DOHH2 (cell line): Measurements from ENCODE around the gene LRRC4C.

Experiments used
- H3F3A ChIP-seq: fragments of 200-600 bp; sonication (generic), shearing (Covaris generic); 2 replicates; pipeline ENCODE4 v1.6.0; 2016; ENCODE audit warnings: antibody characterized with exemption, mild to moderate bottlenecking; ENCODE audit not compliant: control insufficient read depth, insufficient read depth
- H3K27ac ChIP-seq: fragments of 200-600 bp; sonication (generic); 2 replicates; pipeline ENCODE4 v1.5.1; 2014; ENCODE audit warnings: low read depth, mild to moderate bottlenecking, low read length, moderate library complexity
- H3K27me3 ChIP-seq: fragments of 200-600 bp; sonication (generic); 2 replicates; pipeline ENCODE4 v1.6.1; 2014; ENCODE audit warnings: mild to moderate bottlenecking, low read length, mixed read lengths; ENCODE audit not compliant: control insufficient read depth
- H3K36me3 ChIP-seq: fragments of 200-600 bp; sonication (generic); 2 replicates; pipeline ENCODE4 v1.6.1; 2014; ENCODE audit warnings: mild to moderate bottlenecking, low read length, moderate library complexity, mixed read lengths; ENCODE audit not compliant: control insufficient read depth
- H3K4me1 ChIP-seq: fragments of 200-600 bp; sonication (generic); 2 replicates; pipeline ENCODE4 v1.6.1; 2014; ENCODE audit warnings: mild to moderate bottlenecking, low read length, mixed read lengths; ENCODE audit not compliant: control insufficient read depth
- H3K4me2 ChIP-seq: fragments of 200-600 bp; sonication (generic); 2 replicates; pipeline ENCODE4 v1.6.0; 2014; ENCODE audit warnings: mild to moderate bottlenecking, low read length, moderate library complexity
- H3K4me3 ChIP-seq: fragments of 200-600 bp; sonication (generic); 2 replicates; pipeline ENCODE4 v1.5.1; 2014; ENCODE audit warnings: mild to moderate bottlenecking, low read length, mixed read lengths
- H3K79me2 ChIP-seq: fragments of 200-600 bp; sonication (generic); 2 replicates; pipeline ENCODE4 v1.6.1; 2014; ENCODE audit warnings: mild to moderate bottlenecking, low read length, mixed read lengths; ENCODE audit not compliant: control insufficient read depth
- H3K9me2 ChIP-seq: fragments of 200-600 bp; sonication (generic); replicated peaks from 2 replicates; pipeline ENCODE4 v1.6.1; 2014; ENCODE audit warnings: mild to moderate bottlenecking, low read length, mixed read lengths; ENCODE audit not compliant: control insufficient read depth
- H3K9me3 ChIP-seq: fragments of 200-600 bp; sonication (generic); 2 replicates; pipeline ENCODE4 v1.6.1; 2014; ENCODE audit warnings: antibody characterized with exemption, low read length, mixed read lengths; ENCODE audit not compliant: control insufficient read depth, insufficient read depth
- H4K20me1 ChIP-seq: fragments of 200-600 bp; sonication (generic); 2 replicates; pipeline ENCODE4 v1.6.0; 2014; ENCODE audit warnings: low read depth, mild to moderate bottlenecking, antibody characterized with exemption, low read length, moderate library complexity; ENCODE audit not compliant: control insufficient read depth, insufficient read depth
- CTCF ChIP-seq: fragments of 200-600 bp; sonication (generic); IDR thresholded peaks from one replicate; pipeline ENCODE4 v1.5.1; 2014; ENCODE audit warnings: antibody characterized with exemption, mild to moderate bottlenecking, low read depth, low read length; ENCODE audit not compliant: poor library complexity, severe bottlenecking
- EZH2phosphoT487 ChIP-seq: fragments of 200-600 bp; sonication (generic); IDR thresholded peaks from 2 replicates; pipeline ENCODE4 v1.6.1; 2017; ENCODE audit warnings: borderline replicate concordance, mild to moderate bottlenecking, antibody characterized with exemption, low read length, moderate library complexity, mixed read lengths

LRRC4C gene

GRCh38 chr11:41399323-41399722, 60.1 kb downstream of the LRRC4C start:
- Histone ChIP-seq H3K79me2 (no peaks in the 10 kb centered on the region), H4K20me1 (no peaks in the 10 kb centered on the region), H3K9me3 (no peaks in the 10 kb centered on the region), H3K4me2 (no peak overlapping the region), H3F3A (no peaks in the 10 kb centered on the region), H3K9me2 (no peaks in the 10 kb centered on the region), H3K27me3 (no peaks in the 10 kb centered on the region), H3K27ac (no peak overlapping the region), H3K36me3 (no peaks in the 10 kb centered on the region), H3K4me1 (no peaks in the 10 kb centered on the region), H3K4me3 (no peak overlapping the region)
- no peak for TF ChIP-seq EZH2phosphoT487
- TF ChIP-seq CTCF = no peak

GRCh38 chr11:41398175-41398574, 61.3 kb downstream of the LRRC4C start:
- Histone ChIP-seq H3K9me2 (no peaks in the 10 kb centered on the region), H3K4me3 (no peak overlapping the region), H3F3A (no peaks in the 10 kb centered on the region), H3K4me1 (no peaks in the 10 kb centered on the region), H3K4me2 (no peak overlapping the region), H3K79me2 (no peaks in the 10 kb centered on the region), H3K9me3 (no peaks in the 10 kb centered on the region), H4K20me1 (no peaks in the 10 kb centered on the region), H3K27ac (no peak overlapping the region), H3K36me3 (no peaks in the 10 kb centered on the region), H3K27me3 (no peaks in the 10 kb centered on the region)
- no peak for TF ChIP-seq EZH2phosphoT487
- no peak for TF ChIP-seq CTCF

- Histone ChIP-seq H3K79me2 (no peaks in the 10 kb centered on the region), H3K9me3 (no peaks in the 10 kb centered on the region), H3K9me2 (no peaks in the 10 kb centered on the region), H3K27ac (no peak overlapping the region), H3F3A (no peaks in the 10 kb centered on the region), H4K20me1 (no peaks in the 10 kb centered on the region), H3K36me3 (no peaks in the 10 kb centered on the region), H3K27me3 (no peaks in the 10 kb centered on the region), H3K4me1 (no peaks in the 10 kb centered on the region), H3K4me3 (no peak overlapping the region), H3K4me2 (no peak overlapping the region)
- TF ChIP-seq CTCF (no peak), EZH2phosphoT487 (no peak)
These were observed 64.8 kb downstream of the LRRC4C start for GRCh38 chr11:41394521-41395195.
